HG02798 (cell line): ENCODE data around the gene OSBPL1A.
A peak's percentile ranks its signal among the peaks of the same experiment; 100 is the strongest.

Experiments
- ATAC-seq: cut with Tn5 transposase; IDR thresholded peaks from one replicate; pipeline ENCODE4 v1.9.1; 2021; ENCODE audit warnings: mild to moderate bottlenecking; ENCODE audit not compliant: unreplicated experiment, poor library complexity

OSBPL1A gene

GRCh38 chr18:24271381-24272228 lies 126.0 kb downstream of the OSBPL1A start:
- ATAC-seq = no peak

- no peak for ATAC-seq
Measured at GRCh38 chr18:24270937-24271380, 126.7 kb downstream of the OSBPL1A start.

GRCh38 chr18:24270358-24270936 lies 127.2 kb downstream of the OSBPL1A start:
- no peak for ATAC-seq

GRCh38 chr18:24268784-24269550 lies 128.7 kb downstream of the OSBPL1A start:
- no peak for ATAC-seq

GRCh38 chr18:24267878-24268277 lies 129.7 kb downstream of the OSBPL1A start:
- ATAC-seq = no peak

- no peak for ATAC-seq
Measured at GRCh38 chr18:24266131-24266530, 131.5 kb downstream of the OSBPL1A start.

- ATAC-seq = no peak
Measured at GRCh38 chr18:24265502-24266064, 132.0 kb downstream of the OSBPL1A start.

GRCh38 chr18:24263050-24263449 lies 134.6 kb downstream of the OSBPL1A start:
- ATAC-seq = no peak

- ATAC-seq = no peak
Measured at GRCh38 chr18:24262087-24262486, 135.5 kb downstream of the OSBPL1A start.

- no peak for ATAC-seq
Measured at GRCh38 chr18:24259869-24260641, 137.6 kb downstream of the OSBPL1A start.

- no peak for ATAC-seq
Measured at GRCh38 chr18:24254071-24254470, 143.6 kb downstream of the OSBPL1A start.

- no peak for ATAC-seq
Measured at GRCh38 chr18:24249716-24250115, 147.9 kb downstream of the OSBPL1A start.

- ATAC-seq = no peak
Measured at GRCh38 chr18:24248359-24248758, 149.3 kb downstream of the OSBPL1A start.

- ATAC-seq = peak; percentile 64
Measured at GRCh38 chr18:24246143-24246542, 151.5 kb downstream of the OSBPL1A start.

- no peak for ATAC-seq
Measured at GRCh38 chr18:24244698-24245097, 152.9 kb downstream of the OSBPL1A start.

- ATAC-seq = no peak
Measured at GRCh38 chr18:24243677-24244076, 153.9 kb downstream of the OSBPL1A start.

GRCh38 chr18:24239341-24239740 lies 158.3 kb downstream of the OSBPL1A start:
- no peak for ATAC-seq

GRCh38 chr18:24238387-24238786 lies 159.2 kb downstream of the OSBPL1A start:
- ATAC-seq = no peak

- no peak for ATAC-seq
Measured at GRCh38 chr18:24234850-24235418, 162.7 kb downstream of the OSBPL1A start.

GRCh38 chr18:24234330-24234729 lies 163.3 kb downstream of the OSBPL1A start:
- ATAC-seq = no peak
